Breast epithelium (tissue), 3 donors: ENCODE measurements around the gene BCORL1.

Source experiments
- CTCF ChIP-seq, 3 donors: fragments of 450-650 bp; IDR thresholded peaks; one replicate each; pipeline ENCODE4 v1.5.1; 2016 to 2017; ENCODE audit warnings: antibody characterized with exemption in 3 of 3, mild to moderate bottlenecking in 3 of 3, moderate library complexity in 3 of 3
- POLR2A ChIP-seq: fragments of 450-650 bp; IDR thresholded peaks from one replicate; pipeline ENCODE4 v1.6.1; 2016; ENCODE audit warnings: antibody characterized with exemption, mild to moderate bottlenecking, moderate library complexity

- no peak for TF ChIP-seq CTCF (IDR thresholded peaks at IDR 0.05)
- TF ChIP-seq POLR2A: no peak
Observed at GRCh38 chrX:129954804-129955203, 27.6 kb upstream of the BCORL1 start.
